A549 (cell line): Measurements from ENCODE around the gene KAT6B.

Experiments used
- BHLHE40 ChIP-seq: IDR thresholded peaks from 2 replicates; pipeline ENCODE4 v1.6.1; 2012; ENCODE audit warnings: low read depth, low read length, inconsistent platforms
- CBX2 ChIP-seq: fragments of 200-600 bp; sonication (generic); IDR thresholded peaks from 2 replicates; pipeline ENCODE4 v1.6.1; 2016; ENCODE audit warnings: low read depth, mild to moderate bottlenecking, borderline replicate concordance
- CEBPB ChIP-seq, 2 experiments: fragments of >200 bp in 1 of 2; sonication (Bioruptor Twin) in 1 of 2; formaldehyde crosslinking in 1 of 2; IDR thresholded peaks; 2 replicates each; pipeline ENCODE4 v1.6.1; 2012 to 2016
- EP300 ChIP-seq, 2 experiments: fragments of >200 bp; sonication (Bioruptor Twin); formaldehyde crosslinking; IDR thresholded peaks; 2 replicates in 1 of 2; 3 replicates in 1 of 2; pipeline ENCODE4 v1.6.1; 2016 to 2017
- MAX ChIP-seq: IDR thresholded peaks from 2 replicates; pipeline ENCODE4 v1.6.1; 2012
- POLR2A ChIP-seq: IDR thresholded peaks from 2 replicates; pipeline ENCODE4 v1.6.1; 2012; ENCODE audit warnings: mild to moderate bottlenecking, low read length
- RAD21 ChIP-seq, 2 experiments: fragments of >200 bp in 1 of 2; sonication (Bioruptor Twin) in 1 of 2; formaldehyde crosslinking in 1 of 2; IDR thresholded peaks in 1 of 2; conservative IDR thresholded peaks in 1 of 2; 2 replicates in 1 of 2; 3 replicates in 1 of 2; pipeline ENCODE4 v1.6.1; 2012 to 2018; ENCODE audit warnings: inconsistent platforms in 1 of 2
- TF ChIP-seq, protein P1 (sequence below): fragments of >200 bp; sonication (Bioruptor Twin); formaldehyde crosslinking; IDR thresholded peaks from 3 replicates; pipeline ENCODE4 v1.5.1; 2016
- TF ChIP-seq, protein P2 (sequence below): fragments of 200-600 bp; sonication (generic); IDR thresholded peaks from 2 replicates; pipeline ENCODE4 v1.6.1; 2016; ENCODE audit warnings: antibody characterized with exemption, mild to moderate bottlenecking, moderate library complexity

DNA sequence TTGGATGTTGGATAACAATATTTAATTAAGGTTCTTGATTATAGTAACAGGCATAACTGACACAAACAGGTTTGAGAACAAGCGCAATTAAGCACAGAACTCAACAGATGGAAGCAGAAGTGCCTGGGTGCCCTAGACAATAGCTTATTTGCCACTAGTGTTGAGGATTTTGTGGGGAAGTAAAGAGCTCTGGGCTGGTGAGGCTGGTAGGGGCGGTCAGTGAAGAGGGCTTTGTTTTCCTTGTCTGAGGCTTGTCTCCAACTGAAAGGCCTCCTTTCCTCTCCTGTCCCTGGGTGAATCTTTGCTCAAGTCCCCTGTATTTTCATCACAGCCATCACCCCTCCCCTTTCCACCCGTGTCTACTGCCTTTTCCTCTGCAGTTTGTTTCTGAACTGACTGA, 104.6 kb downstream of the KAT6B start:
- no peak for TF ChIP-seq MAX
- TF ChIP-seq CBX2 = no peak
- TF ChIP-seq, protein P1, sequence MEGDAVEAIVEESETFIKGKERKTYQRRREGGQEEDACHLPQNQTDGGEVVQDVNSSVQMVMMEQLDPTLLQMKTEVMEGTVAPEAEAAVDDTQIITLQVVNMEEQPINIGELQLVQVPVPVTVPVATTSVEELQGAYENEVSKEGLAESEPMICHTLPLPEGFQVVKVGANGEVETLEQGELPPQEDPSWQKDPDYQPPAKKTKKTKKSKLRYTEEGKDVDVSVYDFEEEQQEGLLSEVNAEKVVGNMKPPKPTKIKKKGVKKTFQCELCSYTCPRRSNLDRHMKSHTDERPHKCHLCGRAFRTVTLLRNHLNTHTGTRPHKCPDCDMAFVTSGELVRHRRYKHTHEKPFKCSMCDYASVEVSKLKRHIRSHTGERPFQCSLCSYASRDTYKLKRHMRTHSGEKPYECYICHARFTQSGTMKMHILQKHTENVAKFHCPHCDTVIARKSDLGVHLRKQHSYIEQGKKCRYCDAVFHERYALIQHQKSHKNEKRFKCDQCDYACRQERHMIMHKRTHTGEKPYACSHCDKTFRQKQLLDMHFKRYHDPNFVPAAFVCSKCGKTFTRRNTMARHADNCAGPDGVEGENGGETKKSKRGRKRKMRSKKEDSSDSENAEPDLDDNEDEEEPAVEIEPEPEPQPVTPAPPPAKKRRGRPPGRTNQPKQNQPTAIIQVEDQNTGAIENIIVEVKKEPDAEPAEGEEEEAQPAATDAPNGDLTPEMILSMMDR = no peak
- no peak for TF ChIP-seq CEBPB (IDR thresholded peaks at IDR 0.05)
- TF ChIP-seq RAD21 (conservative IDR thresholded peaks at IDR 0.05 in 1 of 2, IDR thresholded peaks at IDR 0.05 in 1 of 2) = no peak
- no peak for TF ChIP-seq BHLHE40
- no peak for TF ChIP-seq POLR2A
- TF ChIP-seq EP300 (IDR thresholded peaks at IDR 0.05) = no peak
- TF ChIP-seq, protein P2, sequence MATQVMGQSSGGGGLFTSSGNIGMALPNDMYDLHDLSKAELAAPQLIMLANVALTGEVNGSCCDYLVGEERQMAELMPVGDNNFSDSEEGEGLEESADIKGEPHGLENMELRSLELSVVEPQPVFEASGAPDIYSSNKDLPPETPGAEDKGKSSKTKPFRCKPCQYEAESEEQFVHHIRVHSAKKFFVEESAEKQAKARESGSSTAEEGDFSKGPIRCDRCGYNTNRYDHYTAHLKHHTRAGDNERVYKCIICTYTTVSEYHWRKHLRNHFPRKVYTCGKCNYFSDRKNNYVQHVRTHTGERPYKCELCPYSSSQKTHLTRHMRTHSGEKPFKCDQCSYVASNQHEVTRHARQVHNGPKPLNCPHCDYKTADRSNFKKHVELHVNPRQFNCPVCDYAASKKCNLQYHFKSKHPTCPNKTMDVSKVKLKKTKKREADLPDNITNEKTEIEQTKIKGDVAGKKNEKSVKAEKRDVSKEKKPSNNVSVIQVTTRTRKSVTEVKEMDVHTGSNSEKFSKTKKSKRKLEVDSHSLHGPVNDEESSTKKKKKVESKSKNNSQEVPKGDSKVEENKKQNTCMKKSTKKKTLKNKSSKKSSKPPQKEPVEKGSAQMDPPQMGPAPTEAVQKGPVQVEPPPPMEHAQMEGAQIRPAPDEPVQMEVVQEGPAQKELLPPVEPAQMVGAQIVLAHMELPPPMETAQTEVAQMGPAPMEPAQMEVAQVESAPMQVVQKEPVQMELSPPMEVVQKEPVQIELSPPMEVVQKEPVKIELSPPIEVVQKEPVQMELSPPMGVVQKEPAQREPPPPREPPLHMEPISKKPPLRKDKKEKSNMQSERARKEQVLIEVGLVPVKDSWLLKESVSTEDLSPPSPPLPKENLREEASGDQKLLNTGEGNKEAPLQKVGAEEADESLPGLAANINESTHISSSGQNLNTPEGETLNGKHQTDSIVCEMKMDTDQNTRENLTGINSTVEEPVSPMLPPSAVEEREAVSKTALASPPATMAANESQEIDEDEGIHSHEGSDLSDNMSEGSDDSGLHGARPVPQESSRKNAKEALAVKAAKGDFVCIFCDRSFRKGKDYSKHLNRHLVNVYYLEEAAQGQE = no peak
